Mesendoderm (in vitro differentiated cells): Measurements from ENCODE around the gene CIAO3.
"Not testable (repeated sequence)": the region's sequence is repeated elsewhere in the genome, so short reads cannot be mapped to it uniquely, and the experiment has no call there.

Experiments
- DNase-seq: peaks from one replicate; pipeline ENCODE4 v3.0.0; 2013
- H2AK5ac ChIP-seq: 2 replicates; pipeline ENCODE4 v1.6.1; 2013; ENCODE audit warnings: low read length, inconsistent platforms
- H2BK120ac ChIP-seq: 2 replicates; pipeline ENCODE4 v1.6.1; 2013; ENCODE audit warnings: low read depth, mild to moderate bottlenecking, low read length, moderate library complexity, mixed read lengths
- H2BK15ac ChIP-seq: replicated peaks from 2 replicates; pipeline ENCODE4 v1.6.1; 2013; ENCODE audit warnings: low read depth, mild to moderate bottlenecking, moderate library complexity
- H2BK5ac ChIP-seq: 2 replicates; pipeline ENCODE4 v1.6.1; 2013; ENCODE audit warnings: low read length, inconsistent platforms
- H3K18ac ChIP-seq: 2 replicates; pipeline ENCODE4 v1.6.1; 2013; ENCODE audit warnings: mild to moderate bottlenecking, low read length, mixed read lengths
- H3K23ac ChIP-seq: one replicate; pipeline ENCODE4 v1.6.1; 2013; ENCODE audit warnings: low read length
- H3K27ac ChIP-seq: 2 replicates; pipeline ENCODE4 v1.5.1; 2013; ENCODE audit warnings: low read depth, mild to moderate bottlenecking, inconsistent platforms, low read length, moderate library complexity
- H3K27me3 ChIP-seq: 2 replicates; pipeline ENCODE4 v1.6.1; 2013; ENCODE audit warnings: low read length, control low read depth, mild to moderate bottlenecking, inconsistent platforms; ENCODE audit not compliant: insufficient read depth, poor library complexity
- H3K36me3 ChIP-seq: 2 replicates; pipeline ENCODE4 v1.6.1; 2013; ENCODE audit warnings: low read length, inconsistent platforms; ENCODE audit not compliant: control insufficient read depth, insufficient read depth
- H3K4ac ChIP-seq: one replicate; pipeline ENCODE4 v1.6.1; 2013; ENCODE audit warnings: low read depth, mild to moderate bottlenecking, low read length, moderate library complexity
- H3K4me1 ChIP-seq: 2 replicates; pipeline ENCODE4 v1.6.1; 2013; ENCODE audit warnings: low read depth, low read length, inconsistent platforms; ENCODE audit not compliant: control insufficient read depth
- H3K4me2 ChIP-seq: 2 replicates; pipeline ENCODE4 v1.6.1; 2013; ENCODE audit warnings: low read length
- H3K4me3 ChIP-seq: 2 replicates; pipeline ENCODE4 v1.5.1; 2013; ENCODE audit warnings: mild to moderate bottlenecking, low read length
- H3K56ac ChIP-seq: one replicate; pipeline ENCODE4 v1.6.1; 2013; ENCODE audit warnings: low read length
- H3K79me1 ChIP-seq: 2 replicates; pipeline ENCODE4 v1.6.1; 2013; ENCODE audit warnings: low read length, inconsistent platforms
- H3K79me2 ChIP-seq: 2 replicates; pipeline ENCODE4 v1.6.1; 2013; ENCODE audit warnings: mild to moderate bottlenecking, low read length; ENCODE audit not compliant: control insufficient read depth, insufficient read depth
- H3K9ac ChIP-seq: 2 replicates; pipeline ENCODE4 v1.6.1; 2013; ENCODE audit warnings: low read length, inconsistent platforms
- H4K5ac ChIP-seq: one replicate; pipeline ENCODE4 v1.6.1; 2013; ENCODE audit warnings: low read length
- H4K8ac ChIP-seq: one replicate; pipeline ENCODE4 v1.6.1; 2013; ENCODE audit warnings: low read depth, mild to moderate bottlenecking, control low read depth, low read length, moderate library complexity
- WGBS: extraction: QIAGEN DNeasy Blood & Tissue Kit; methylation state at CpG from one replicate; pipeline ENCODE4 v1.1.7; 2013; ENCODE audit warnings: low lambda C conversion rate, missing lambda C conversion rate; ENCODE audit not compliant: insufficient coverage; ENCODE audit errors: extremely low coverage; 5-methylcytosine and 5-hydroxymethylcytosine counted together

Gene CIAO3

GRCh38 chr16:714558-715476 lies 26.0 kb downstream of the CIAO3 start, which contains the start of gene METRN:
TSS of gene METRN (plus strand) at chr16:715118. CDS start at chr16:715290, 172 bp downstream.
- no CpG with 5 or more reads among the region's 108 CpGs for WGBS
- H4K8ac ChIP-seq: no peak within 1 kb of the TSS
- H2BK5ac ChIP-seq: no peak within 1 kb of the TSS
- no peaks in the 10 kb centered on the region for H3K79me1 ChIP-seq
- H3K4ac ChIP-seq: no peak within 1 kb of the TSS
- H3K4me1 ChIP-seq: no peaks in the 10 kb centered on the region
- H3K18ac ChIP-seq: no peak within 1 kb of the TSS
- H4K5ac ChIP-seq: no peak within 1 kb of the TSS
- no peak within 1 kb of the TSS for H2BK15ac ChIP-seq
- H3K27me3 ChIP-seq: peaks cover 7% of the 10 kb centered on the region
- H2BK120ac ChIP-seq: no peak within 1 kb of the TSS
- no peak within 1 kb of the TSS for H2AK5ac ChIP-seq
- DNase-seq: peak; percentile 83
- no peak within 1 kb of the TSS for H3K23ac ChIP-seq
- peak within 1 kb of the TSS; percentile 58 for H3K4me2 ChIP-seq
- H3K27ac ChIP-seq: no peak within 1 kb of the TSS
- H3K36me3 ChIP-seq: no peaks in the 10 kb centered on the region
- no peaks in the 10 kb centered on the region for H3K79me2 ChIP-seq
- no peak within 1 kb of the TSS for H3K4me3 ChIP-seq
- peak within 1 kb of the TSS; percentile 58 for H3K56ac ChIP-seq
- H3K9ac ChIP-seq: peak within 1 kb of the TSS; percentile 47

- Histone ChIP-seq H3K79me2 (no peaks in the 10 kb centered on the region), H3K4me1 (no peaks in the 10 kb centered on the region), H4K8ac (no peak overlapping the region), H3K79me1 (no peaks in the 10 kb centered on the region), H3K4me3 (no peak overlapping the region), H2AK5ac (no peak overlapping the region), H3K18ac (no peak overlapping the region), H2BK5ac (no peak overlapping the region), H3K9ac (no peak overlapping the region), H3K56ac (no peak overlapping the region), H2BK120ac (no peak overlapping the region), H2BK15ac (no peak overlapping the region), H3K4ac (no peak overlapping the region), H3K27me3 (peaks cover 7% of the 10 kb centered on the region), H3K4me2 (no peak overlapping the region), H4K5ac (no peak overlapping the region), H3K23ac (no peak overlapping the region), H3K36me3 (no peaks in the 10 kb centered on the region), H3K27ac (no peak overlapping the region)
- no CpG with 5 or more reads among the region's 11 CpGs for WGBS
- DNase-seq: no peak
Observed at GRCh38 chr16:714079-714478, 26.7 kb downstream of the CIAO3 start.

DNA sequence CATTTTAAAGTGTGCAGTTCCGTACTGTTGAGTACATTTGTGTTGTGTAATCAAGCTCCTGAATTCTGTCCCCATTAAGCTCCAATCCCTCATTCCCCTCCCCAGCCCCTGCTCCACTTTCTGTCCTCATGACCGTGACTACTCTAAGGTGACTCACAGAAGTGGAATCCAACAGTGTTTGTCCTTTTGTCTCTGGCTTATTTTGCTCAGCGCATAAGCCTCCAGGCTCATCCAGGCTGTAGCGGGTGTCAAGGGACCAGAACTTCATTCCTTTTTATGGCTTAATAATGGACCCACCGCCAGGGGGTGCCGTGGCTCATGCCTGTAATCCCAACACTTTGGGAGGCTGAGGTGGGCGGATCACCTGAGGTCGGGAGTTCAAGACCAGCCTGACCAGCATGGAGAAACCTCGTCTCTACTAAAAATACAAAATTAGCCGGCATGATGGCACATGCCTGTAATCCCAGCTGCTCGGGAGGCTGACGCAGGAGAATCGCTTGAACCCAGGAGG lies 28.0 kb downstream of the CIAO3 start:
- H2BK5ac ChIP-seq, H3K36me3 ChIP-seq, H3K9ac ChIP-seq, H2BK15ac ChIP-seq, H3K18ac ChIP-seq, H3K79me1 ChIP-seq, H3K4me2 ChIP-seq, H3K4me1 ChIP-seq, H3K79me2 ChIP-seq, H3K56ac ChIP-seq, H3K4ac ChIP-seq, H4K8ac ChIP-seq, H2AK5ac ChIP-seq, H2BK120ac ChIP-seq, H4K5ac ChIP-seq, H3K27me3 ChIP-seq, H3K23ac ChIP-seq, H3K27ac ChIP-seq, H3K4me3 ChIP-seq: not testable (repeated sequence)
- no CpG with 5 or more reads among the region's 13 CpGs for WGBS
- DNase-seq: peak; percentile 97

- no peak overlapping the region for H2BK15ac ChIP-seq
- H3K4me3 ChIP-seq: no peak overlapping the region
- H3K18ac ChIP-seq: no peak overlapping the region
- no peaks in the 10 kb centered on the region for H3K4me1 ChIP-seq
- no peak overlapping the region for H4K5ac ChIP-seq
- peak; percentile 75 for DNase-seq
- no peak overlapping the region for H3K4me2 ChIP-seq
- no peak overlapping the region for H3K56ac ChIP-seq
- H2BK120ac ChIP-seq: no peak overlapping the region
- H3K9ac ChIP-seq: no peak overlapping the region
- no peaks in the 10 kb centered on the region for H3K79me1 ChIP-seq
- no peak overlapping the region for H3K27ac ChIP-seq
- H3K4ac ChIP-seq: no peak overlapping the region
- H3K36me3 ChIP-seq: no peaks in the 10 kb centered on the region
- H2AK5ac ChIP-seq: no peak overlapping the region
- H3K23ac ChIP-seq: no peak overlapping the region
- no CpG with 5 or more reads among the region's 25 CpGs for WGBS
- H2BK5ac ChIP-seq: no peak overlapping the region
- peaks cover 12% of the 10 kb centered on the region for H3K27me3 ChIP-seq
- no peaks in the 10 kb centered on the region for H3K79me2 ChIP-seq
- no peak overlapping the region for H4K8ac ChIP-seq
Observed at GRCh38 chr16:711548-712320, 29.1 kb downstream of the CIAO3 start.

DNA sequence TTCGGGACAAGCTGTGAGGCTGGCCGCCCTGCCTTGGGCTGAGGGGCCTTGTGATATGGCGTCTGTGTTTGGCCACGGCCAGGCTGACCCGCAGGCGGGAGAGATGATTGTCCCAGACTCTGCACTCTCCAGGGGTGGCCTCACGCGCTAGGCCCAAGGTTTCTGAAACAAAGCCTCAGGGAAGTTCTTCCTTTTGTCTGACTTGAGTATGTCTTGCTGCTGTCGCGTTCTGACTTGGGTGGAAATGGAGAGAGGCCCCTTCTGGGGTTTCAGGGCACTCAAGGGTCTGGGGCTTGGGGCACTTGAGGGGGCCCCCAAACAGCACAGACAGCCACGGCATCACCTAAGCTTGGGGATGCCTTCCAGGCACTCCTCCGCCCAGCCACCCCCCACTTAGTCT lies 29.7 kb downstream of the CIAO3 start:
- Histone ChIP-seq H3K56ac (no peak overlapping the region), H2AK5ac (no peak overlapping the region), H3K4me3 (no peak overlapping the region), H2BK5ac (no peak overlapping the region), H3K4me1 (no peaks in the 10 kb centered on the region), H3K18ac (no peak overlapping the region), H3K27me3 (peaks cover 18% of the 10 kb centered on the region), H4K8ac (no peak overlapping the region), H3K79me1 (no peaks in the 10 kb centered on the region), H2BK15ac (no peak overlapping the region), H3K79me2 (no peaks in the 10 kb centered on the region), H3K9ac (no peak overlapping the region), H3K36me3 (no peaks in the 10 kb centered on the region), H3K23ac (no peak overlapping the region), H3K27ac (no peak overlapping the region), H4K5ac (no peak overlapping the region), H3K4ac (no peak overlapping the region), H3K4me2 (no peak overlapping the region), H2BK120ac (no peak overlapping the region)
- WGBS: no CpG with 5 or more reads among the region's 12 CpGs
- no peak for DNase-seq
